HG02763 (cell line): ENCODE results near the gene MORF4L1.
"Not testable (repeated sequence)": the region's sequence is repeated elsewhere in the genome, so short reads cannot be mapped to it uniquely, and the experiment has no call there.

Experiments
- ATAC-seq: cut with Tn5 transposase; IDR thresholded peaks from one replicate; pipeline ENCODE4 v1.9.1; 2021; ENCODE audit warnings: mild to moderate bottlenecking, moderate library complexity; ENCODE audit not compliant: unreplicated experiment

Gene MORF4L1

DNA sequence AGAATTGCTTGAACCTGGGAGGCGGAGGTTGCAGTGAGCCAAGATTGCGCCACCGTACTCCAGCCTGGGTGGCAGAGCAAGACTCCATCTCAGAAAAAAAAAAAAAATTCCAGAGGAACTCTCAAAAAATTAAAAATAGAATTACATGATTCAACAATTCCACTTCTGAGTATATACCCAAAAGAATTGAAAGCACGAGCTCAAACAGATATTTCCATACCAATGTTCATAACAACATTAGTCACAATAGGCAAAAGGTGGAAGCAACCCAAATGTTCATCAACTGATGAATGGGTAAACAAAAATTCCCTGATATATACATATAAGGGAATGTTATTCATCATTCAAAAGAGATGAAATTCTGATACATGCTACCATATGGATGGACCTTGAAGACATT is 16.9 kb upstream of the MORF4L1 start:
- ATAC-seq = no peak

DNA sequence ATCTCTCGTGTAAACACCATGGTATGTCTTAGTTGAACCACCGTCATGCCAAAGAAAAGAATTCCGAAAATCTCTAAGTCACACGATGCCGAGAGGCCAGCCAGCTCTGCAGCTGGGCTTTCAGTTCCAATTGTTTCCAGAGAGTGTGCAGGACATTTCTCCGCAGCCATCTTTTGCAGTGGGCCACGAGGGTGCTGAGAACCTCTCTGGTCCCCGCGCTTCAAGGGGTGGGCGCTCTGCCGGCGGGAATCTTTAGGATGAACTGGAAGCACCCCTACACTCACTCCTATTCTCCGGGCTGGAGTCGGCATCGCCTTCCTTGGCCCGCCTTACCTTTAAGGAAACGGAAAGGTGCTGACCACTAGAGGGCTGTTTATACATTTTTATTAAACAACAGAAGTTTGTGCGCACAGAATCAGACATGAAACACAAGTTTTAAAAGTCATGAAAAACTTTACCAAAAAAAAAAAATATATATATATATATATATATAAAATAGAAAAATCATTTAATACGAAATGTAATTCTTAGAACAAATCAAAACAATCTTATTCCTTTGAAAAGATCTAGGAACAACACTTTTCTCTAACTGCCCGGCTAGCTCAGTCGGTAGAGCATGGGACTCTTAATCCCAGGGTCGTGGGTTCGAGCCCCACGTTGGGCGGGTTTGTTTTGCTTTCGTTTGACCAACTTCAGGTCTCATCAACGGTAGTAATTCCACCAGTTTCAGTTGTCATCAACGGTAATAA is 12.5 kb upstream of the MORF4L1 start:
- ATAC-seq = no peak

DNA sequence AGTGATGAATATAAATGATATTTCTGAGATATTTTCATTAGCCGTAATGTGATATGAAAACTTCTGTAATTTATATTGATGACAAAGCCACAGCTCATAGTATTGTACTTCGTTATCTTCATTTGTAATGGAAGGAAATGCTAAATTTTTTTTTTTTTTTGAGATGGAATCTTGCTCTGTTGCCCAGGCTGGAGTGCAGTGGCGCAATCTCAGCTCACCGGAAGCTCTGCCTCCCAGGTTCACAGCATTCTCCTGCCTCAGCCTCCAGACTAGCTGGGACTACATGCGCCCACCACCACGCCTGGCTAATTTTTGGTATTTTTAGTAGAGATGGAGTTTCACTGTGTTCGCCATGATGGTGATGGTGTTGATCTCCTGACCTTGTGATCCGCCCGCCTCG is 7.1 kb upstream of the MORF4L1 start:
- ATAC-seq = not testable (repeated sequence)

DNA sequence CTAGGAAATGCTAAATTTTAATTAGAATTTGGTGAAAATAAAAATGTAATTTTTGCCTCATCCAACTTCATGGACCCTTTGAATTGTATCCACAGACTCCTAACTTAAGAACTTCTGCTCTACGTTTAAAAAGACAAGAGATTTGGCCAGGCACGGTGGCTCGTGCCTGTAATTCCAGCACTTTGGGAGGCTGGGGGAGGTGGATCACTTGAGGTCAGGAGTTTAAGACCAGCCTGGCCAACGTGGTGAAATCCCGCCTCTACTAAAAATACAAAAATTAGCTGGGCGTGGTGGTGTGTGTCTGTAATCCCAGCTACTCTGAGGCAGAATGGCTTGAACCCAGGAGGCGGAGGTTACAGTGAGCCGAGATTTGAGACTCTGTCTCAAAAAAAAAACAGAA is 6.7 kb upstream of the MORF4L1 start:
- not testable (repeated sequence) for ATAC-seq

DNA sequence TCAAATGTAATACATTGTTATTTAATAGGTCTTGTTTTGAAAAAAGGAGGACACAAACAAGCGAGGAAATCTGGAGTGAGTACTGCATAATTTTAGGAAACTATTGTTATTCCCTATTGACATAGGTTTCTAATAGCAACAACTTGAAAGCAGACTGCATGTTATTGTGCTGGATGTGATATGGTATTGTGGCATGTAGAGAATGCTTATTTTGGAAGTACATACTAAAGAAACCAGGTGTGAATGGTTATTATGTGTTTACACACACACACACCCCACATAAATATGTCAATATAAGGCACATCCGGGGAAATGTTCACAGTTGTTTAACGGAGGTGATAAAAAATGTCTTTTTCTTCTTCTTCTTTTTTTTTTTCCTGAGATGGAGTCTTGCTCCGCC is 5.9 kb upstream of the MORF4L1 start:
- ATAC-seq = no peak

DNA sequence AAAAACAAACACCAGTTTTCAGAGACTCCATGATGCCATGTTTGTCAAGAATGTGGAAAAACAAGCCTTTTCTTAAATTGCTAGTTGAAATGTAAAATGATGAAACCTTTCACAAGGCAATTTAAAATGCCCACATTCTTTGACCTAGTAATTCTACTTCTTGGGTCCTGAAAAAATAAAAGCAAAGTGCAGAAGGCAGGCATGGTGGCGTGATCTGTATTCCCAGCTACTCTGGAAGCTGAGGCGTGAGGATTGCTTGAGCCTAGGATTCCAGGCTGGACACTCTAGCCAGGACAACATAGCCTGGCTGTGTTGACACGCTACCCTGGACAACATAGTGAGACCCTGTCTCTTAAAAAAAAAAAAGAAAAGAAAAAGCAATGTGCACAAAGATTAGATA is 4.3 kb upstream of the MORF4L1 start:
- no peak for ATAC-seq

DNA sequence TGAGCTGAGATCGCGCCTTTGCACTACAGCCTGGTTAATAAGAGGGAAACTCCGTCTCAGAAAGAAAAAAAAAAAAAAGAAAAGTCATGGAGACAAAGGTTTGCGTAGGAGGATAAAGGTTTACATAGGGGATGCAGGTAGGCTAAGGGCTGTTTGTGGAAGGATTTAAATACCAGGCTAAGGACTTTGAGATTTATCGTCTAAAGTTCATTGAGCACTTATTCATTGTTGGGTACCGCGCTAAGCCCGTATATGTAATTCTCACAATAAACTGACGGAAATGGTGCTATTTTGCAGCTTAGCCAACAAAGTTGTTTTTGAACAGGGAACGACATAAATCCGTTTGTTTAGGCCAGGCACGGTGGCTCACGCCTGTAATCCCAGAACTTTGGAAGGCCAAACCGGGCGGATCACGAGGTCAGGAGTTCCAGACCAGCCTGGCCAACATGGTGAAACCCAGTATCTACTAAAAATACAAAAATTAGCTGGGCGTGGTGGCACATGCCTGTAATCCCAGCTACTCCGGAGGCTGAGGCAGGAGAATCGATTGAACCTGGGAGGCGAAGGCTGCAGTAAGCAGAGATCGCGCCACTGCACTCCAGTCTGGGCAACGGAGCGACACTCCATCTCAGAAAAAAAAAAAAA is 1.1 kb upstream of the MORF4L1 start:
- not testable (repeated sequence) for ATAC-seq

DNA sequence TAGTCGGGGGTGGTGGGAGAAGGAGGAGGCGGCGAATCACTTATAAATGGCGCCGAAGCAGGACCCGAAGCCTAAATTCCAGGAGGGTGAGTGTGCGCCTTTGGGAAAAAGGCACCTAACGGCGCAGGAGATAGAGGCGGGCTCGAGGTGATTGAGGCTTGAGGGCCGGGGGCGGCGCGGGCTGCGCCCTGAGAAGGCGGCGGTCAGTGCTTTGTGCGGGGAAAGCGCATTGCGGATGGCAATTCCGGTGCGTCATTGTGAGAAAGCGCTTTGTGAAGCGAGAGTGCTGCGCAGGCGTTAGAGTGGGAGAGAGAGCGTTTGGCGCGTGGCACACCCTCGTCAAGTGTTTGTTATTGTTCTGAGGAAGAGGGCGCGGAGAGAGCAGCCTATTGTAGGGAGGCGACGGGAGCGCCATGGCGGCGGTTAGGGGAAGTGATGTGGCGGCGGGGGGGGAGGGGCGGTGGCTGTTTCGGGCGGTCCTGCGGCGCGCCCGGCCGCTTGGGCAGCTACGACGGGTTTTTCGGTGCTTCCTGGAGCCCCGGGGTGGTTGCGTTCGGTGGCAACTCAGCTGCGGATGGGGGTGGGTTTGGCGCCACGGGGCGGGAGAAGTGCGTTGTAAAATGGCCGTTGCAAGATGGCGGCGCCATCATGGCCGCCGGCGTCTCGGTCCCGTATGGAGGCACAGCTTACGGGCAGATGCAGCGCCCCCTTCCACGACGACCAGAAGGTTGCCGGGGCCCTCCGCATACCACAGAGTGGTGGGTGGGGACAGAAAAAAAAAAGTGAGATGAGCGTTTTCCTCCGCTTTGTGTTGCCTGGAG is 492 bp downstream of the MORF4L1 start:
- ATAC-seq = peak; percentile 74

DNA sequence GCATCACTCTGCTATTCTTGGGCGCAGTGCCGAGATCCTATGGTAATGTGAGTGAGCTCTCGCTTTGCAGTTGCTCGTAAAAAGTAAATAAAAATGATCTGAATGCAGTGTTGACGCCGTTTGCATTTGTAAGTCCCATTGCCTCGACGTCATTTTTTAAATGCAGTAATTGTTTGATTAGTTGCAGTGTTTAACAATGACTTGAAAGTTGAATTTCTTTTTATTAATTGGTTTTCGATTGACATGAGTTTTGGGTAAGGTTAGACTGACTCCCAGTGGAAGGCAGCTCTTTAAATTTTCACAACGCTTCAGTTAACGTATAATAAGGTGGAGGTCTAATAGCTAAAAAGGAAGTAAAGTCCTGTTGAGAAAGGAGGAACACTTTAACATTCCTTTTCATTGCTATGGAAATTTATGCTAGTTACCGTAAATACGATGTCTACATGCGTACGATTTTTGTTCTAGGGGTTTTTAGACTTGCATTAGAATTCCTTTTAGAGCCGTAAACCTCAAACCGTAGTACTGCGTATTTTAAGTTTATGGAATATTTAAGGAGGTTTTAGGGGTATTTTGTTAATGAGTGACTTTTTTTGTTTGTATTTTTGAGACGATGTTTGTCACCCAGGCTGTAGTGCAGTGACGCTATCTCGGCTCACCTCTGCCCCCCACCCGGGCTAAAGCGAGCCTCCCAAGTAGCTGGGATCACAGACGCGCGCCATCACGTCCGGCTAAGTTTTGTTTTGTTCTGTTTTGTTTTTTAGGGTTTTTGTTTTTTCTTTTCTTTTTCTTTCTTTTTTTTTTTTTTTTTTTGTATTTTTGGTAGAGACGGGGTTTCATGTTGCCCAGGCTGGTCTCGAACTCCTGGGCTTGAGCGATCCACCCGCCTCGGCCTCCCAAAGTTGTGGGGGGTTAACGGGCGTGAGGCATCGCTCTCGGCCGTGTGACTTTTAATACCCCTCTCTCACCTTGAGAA is 1.4 kb downstream of the MORF4L1 start:
- ATAC-seq = no peak

DNA sequence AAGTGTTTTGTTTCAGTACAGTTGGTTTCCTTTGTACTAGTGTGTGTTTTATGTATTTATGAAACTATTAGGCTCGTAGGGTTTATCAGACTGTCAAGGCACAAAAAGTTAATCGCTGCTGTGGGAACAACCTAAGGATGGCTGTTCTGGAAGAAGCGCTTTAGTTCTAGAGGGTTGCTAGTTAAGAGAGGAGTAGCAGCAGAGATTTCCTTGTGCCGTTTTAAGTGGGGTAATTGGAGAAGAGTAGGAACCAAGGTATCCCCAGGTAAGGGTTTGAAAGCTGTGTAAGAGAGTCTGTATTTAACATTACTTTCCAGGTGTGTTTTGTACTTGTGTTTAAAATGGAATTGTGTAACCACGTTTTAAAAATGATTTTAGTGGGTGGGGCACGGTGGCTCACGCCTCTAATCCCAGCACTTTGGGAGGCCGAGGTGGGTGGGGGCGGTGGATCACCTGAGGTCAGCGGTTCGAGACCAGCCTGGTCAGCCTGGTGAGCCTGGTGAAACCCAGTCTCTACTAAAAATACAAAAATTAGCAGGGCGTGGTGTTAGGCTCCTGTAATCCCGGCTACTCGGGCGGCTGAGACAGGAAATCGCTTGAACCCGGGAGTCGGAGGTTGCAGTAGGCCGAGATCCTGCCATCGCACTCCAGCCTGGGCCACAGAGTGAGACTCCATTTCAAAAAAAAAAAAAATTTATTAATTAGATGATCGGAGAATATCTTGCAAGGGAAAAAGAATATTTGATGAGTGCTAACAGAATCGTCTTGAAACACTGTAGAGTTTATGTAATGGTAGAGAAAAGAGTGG is 2.6 kb downstream of the MORF4L1 start:
- no peak for ATAC-seq

DNA sequence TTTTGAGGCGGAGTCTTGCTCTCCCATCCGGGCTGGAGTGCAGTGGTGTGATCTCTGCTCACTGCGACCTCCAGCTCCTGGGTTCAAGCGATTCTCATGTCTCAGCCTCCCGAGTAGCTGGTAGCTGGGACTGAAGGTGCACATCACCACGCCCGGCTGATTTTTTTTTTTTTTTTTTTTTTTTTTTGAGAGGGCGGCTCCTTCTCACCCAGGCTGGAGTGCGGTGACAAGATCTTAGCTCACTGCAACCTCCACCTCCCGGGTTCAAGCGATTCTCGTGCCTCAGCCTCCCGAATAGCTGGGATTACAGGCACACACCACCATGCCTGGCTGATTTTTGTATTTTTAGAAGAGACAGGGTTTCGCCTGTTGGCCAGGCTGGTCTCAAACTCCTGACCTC is 4.3 kb downstream of the MORF4L1 start:
- not testable (repeated sequence) for ATAC-seq

DNA sequence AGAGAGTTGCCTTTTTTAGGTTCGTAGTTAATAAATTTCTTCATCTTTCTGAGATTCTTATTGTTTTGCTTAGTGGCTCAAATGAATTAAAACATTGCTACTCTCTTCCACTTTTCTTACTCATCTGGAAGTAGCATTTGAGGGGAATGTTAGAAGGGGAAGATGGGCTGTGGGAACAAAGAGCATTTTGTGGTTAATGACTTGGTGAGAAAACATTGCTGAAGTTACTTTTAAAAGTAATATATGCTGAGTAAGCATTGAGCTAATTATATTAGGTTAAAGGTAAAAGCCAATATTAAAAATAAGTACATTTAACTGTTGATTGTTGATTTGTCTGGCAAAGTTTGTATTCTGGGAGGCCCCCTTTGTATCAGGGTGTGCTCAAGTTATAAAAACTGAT is 5.7 kb downstream of the MORF4L1 start:
- ATAC-seq = no peak

DNA sequence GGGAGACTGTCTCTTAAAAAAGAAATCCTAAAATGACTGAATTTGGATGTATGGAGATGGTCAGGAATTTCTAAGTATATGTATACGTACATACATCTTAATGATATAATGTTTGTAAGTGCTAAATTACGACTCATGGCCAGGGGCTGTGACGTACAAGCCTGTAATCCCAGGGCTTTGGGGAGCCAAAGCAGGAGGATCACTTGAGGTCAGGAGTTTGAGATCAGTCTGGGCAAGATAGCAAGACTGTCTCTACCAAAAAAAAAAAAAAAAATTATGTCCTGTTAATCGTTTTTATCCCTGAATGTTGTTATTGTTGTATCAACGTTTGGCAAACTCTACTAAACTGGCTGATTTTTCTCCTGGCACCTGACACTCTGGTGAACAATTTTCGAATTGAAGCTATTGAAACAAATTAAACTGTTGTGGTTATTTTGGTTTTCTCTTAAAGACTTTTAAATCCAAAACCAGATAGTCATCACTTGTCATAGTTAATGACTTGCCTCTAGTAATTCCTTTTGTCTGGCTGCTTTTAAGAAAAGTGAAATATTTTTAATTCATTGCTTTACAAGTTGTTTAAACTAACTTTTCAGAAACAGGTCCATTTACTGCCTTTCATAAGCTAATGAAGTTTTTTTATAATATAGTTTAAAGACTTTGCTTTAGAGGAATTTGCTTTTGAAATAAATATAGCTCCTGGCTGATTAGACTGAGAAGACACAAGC is 7.0 kb downstream of the MORF4L1 start:
- no peak for ATAC-seq

DNA sequence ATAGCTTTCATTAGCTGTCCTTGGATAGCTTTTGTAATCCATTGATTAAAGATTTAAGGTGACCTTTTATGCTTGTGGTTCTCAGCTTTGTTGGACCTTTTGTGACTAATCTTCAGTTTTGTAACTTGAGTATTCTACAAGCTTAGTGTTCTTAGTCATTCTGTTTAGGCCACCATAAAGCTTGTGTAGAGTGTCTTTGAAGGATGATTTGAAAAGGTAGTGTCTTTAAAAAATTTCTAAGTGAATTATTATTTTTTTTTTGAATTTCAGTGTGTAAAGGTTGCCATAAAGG is 7.5 kb downstream of the MORF4L1 start:
- no peak for ATAC-seq

DNA sequence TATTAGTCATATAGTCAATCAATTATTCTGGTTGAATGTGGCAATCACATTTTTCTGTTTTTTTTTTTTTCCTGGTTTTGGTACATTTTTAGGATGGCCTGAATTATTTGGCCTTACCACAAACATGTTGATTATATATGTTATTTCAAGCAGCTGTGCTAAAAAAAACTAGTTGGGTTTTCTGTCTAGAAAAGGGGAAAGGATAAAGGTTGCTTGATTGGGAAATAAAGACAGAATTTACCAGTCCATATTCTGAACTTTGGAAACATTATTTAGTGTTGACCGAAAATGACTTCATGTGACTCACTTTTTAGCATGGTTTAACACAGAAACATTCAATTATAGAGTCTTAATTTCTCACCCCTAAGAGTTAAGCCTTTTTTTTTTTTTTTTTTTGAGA is 8.1 kb downstream of the MORF4L1 start:
- no peak for ATAC-seq

DNA sequence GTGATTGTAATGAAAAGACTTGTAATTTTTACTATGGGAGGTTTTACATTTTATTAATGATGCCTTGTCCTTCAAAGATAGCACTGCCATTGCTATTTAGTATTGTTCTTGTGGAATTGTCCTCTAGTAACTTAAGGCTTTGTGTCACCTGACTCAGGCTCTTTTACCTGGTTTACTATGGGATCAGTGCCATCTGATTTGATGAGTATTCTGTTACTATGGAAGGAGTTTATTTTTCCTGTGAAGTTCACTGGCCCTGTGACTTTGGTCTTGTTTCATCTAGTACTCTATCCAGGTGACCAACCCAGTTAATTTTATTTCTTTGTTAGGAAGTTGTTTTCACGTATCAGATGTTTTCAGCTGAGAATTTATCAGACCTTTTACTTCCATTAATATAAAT is 9.0 kb downstream of the MORF4L1 start:
- ATAC-seq = no peak

DNA sequence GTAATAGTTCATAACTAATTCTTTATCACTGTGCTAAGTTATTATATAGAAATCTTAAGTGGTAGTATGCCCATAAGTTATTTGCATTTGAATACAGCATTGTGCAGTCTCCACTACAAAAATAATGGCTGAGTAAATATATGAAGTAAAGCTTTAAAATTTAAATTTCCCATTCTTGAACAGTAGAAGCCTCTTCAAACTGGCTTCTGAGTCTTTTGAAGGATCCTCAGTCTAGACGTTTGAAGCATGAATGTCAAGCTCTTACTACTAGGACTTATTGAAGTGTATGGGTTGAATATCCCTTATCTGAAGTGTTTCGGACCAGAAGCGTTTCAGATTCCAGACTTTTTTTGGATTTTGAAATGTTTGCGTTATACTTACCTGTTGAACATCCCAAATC is 16.3 kb downstream of the MORF4L1 start:
- no peak for ATAC-seq

DNA sequence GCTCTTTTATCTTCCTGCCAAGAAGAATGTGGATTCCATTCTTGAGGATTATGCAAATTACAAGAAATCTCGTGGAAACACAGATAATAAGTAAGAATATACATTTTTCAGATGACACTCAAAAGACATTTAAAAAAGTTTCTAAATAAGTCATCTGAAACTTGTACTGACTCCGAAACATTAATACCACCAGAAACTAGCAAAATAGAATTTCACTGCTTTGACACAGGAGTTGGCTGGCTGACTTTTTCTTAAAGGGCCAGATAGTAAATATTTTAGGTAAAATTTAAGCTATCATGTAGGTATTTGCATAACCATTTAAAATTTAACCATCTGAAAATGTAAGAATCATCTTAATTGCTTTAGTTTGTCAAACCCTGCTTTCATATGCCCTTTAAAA is 20.8 kb downstream of the MORF4L1 start:
- no peak for ATAC-seq

DNA sequence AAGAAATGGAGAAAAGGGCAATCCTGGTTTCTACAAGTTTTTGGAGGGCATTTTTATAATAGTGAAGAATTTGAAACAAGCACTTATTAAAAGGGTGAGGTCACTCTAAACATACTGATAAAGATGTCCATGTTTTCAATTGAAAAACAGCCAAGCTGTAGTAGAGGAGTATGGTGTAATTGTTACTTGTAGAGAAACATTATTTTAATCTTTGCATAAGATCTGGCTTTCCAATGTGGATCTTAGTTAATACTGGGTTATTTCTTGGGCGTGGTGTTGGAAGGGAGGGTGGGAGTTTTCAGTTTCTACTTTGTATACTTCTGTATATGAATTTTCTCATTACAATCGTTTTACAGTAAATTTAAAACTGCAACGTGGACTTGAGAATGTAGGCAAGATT is 22.8 kb downstream of the MORF4L1 start:
- ATAC-seq = no peak
